ENCODE data around the gene PAFAH2. TPM values are rescaled to one million over a fixed set of nuclear protein-coding genes. Genes with fewer than 3 reads are reported as not detected.

PAFAH2 gene
- total RNA-seq, 1 experiment from 2014 or later, result 12.8 TPM

DNA sequence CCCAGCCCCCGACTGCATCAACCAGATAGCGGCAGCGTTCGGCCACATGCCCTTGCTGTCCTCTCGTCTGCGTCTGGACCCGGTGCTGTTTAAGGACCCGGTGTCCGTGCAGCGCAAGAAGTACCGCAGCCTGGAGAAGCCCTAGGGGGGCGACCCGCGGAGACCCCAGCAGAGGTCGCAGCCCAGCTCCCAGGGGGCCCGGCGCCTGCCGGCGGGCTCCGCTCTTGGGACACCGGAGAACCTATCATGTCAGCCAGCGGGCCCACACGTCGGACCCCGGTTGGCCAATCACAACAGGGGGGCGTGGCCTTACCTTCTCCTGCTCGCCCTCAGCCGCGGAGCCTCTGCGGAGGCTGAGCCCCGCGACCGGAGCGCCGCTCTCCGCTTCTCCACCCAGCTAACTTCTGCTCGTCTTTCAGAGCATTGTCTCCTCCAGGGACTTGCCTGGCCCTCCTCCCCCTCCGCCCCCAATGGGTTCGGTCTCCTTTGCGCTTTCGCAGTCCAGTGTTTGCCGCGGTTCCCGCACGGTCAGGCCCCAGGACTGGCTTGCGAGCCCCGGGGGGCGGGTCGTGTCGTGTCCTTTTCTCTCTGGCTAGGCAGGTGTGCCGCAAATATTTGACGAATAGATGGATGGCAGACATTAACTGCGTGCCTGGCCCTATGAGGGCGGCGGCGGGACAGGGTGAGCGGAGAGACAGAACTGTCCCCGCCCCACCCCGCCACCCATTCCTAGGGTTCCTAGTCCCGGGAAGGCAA, 37.5 kb upstream of the PAFAH2 start:
- H3K4me1 Mint-ChIP-seq (ENCODE audit: insufficient read depth, unreplicated experiment), result peaks cover 11% of the 10 kb centered on the region
- CTCF ChIA-PET, result interaction anchor here (0.8 to 6.5 kb wide), 16 partner anchors 8 to 382 kb away, joined by 3 to 55 read pairs (median 4); no protein-coding TSS in a partner anchor

DNA sequence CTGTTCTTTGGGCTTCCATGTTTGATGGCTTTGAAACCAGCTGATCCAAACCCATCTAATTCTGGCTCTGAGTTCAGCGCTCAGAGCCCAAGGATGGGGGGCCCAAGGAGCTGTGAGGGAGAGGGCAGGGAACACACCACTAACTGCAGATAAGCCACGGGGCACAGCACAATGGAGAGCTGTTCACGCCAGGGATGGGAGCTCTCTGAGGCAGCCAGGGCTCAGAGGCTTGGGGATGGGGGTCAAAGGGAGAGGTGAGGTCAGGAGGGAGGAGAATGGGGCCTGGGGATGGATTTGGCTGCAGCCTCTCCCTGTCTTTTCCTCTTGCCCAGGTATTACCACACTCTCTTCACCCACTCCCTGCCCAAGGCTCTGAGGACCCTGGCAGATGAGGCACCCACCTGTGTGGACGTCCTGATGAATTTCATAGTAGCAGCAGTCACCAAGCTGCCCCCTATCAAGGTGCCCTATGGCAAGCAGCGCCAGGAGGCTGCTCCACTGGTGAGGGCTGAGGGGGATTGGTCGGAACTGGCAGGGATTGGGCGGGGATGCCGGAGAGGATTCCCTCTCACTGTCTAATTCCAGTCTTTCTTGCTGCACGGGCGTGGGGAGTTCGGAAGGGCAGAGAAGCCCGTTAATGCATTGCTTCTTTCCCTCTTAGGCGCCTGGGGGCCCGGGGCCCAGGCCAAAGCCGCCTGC, 36.8 kb upstream of the PAFAH2 start:
- no peak for DNase-seq (ENCODE audit: unreplicated experiment)
- TF ChIP-seq, protein P1, sequence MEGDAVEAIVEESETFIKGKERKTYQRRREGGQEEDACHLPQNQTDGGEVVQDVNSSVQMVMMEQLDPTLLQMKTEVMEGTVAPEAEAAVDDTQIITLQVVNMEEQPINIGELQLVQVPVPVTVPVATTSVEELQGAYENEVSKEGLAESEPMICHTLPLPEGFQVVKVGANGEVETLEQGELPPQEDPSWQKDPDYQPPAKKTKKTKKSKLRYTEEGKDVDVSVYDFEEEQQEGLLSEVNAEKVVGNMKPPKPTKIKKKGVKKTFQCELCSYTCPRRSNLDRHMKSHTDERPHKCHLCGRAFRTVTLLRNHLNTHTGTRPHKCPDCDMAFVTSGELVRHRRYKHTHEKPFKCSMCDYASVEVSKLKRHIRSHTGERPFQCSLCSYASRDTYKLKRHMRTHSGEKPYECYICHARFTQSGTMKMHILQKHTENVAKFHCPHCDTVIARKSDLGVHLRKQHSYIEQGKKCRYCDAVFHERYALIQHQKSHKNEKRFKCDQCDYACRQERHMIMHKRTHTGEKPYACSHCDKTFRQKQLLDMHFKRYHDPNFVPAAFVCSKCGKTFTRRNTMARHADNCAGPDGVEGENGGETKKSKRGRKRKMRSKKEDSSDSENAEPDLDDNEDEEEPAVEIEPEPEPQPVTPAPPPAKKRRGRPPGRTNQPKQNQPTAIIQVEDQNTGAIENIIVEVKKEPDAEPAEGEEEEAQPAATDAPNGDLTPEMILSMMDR (IDR thresholded peaks at IDR 0.05; ENCODE audit: unreplicated experiment), result no peak
- BruUV-seq (replicated peaks), result no TSS peak
- ChIA-PET CTCF (interaction anchor here (0.6 to 6.5 kb wide), 15 partner anchors 9 to 323 kb away, joined by 3 to 55 read pairs (median 3); no protein-coding TSS in a partner anchor), POLR2A (interaction anchor here (0.6 to 1.8 kb wide), 8 partner anchors 15 to 243 kb away, joined by 3 to 8 read pairs (median 5); partner anchors contain the start of genes PAFAH2 and ZNF593)
- Mint-ChIP-seq H3K9me3 (ENCODE audit: unreplicated experiment) (no peaks in the 10 kb centered on the region), H3K4me3 (ENCODE audit: unreplicated experiment) (peak overlapping the region; percentile 94), H3K27me3 (ENCODE audit: insufficient read depth, unreplicated experiment) (no peaks in the 10 kb centered on the region), H3K27ac (ENCODE audit: low read depth, unreplicated experiment) (no peak overlapping the region), H3K4me1 (ENCODE audit: insufficient read depth, unreplicated experiment) (peaks cover 11% of the 10 kb centered on the region), H3K36me3 (ENCODE audit: insufficient read depth, unreplicated experiment) (no peaks in the 10 kb centered on the region)
- intact Hi-C loops (cut with micrococcal nuclease), result loop anchor here (5.0 kb wide), 2 partner anchors 283 to 358 kb away; partner anchors contain the start of gene CD52

More for the DNA sequence above, 37.5 kb upstream of the PAFAH2 start:
- H3K9me3 Mint-ChIP-seq (ENCODE audit: unreplicated experiment), result no peaks in the 10 kb centered on the region
- H3K27ac Mint-ChIP-seq (ENCODE audit: low read depth, unreplicated experiment), result peak overlapping the region; percentile 61
- TF ChIP-seq, protein P1 (IDR thresholded peaks at IDR 0.05; ENCODE audit: unreplicated experiment), result no peak
- H3K36me3 Mint-ChIP-seq (ENCODE audit: insufficient read depth, unreplicated experiment), result no peaks in the 10 kb centered on the region
- H3K4me3 Mint-ChIP-seq (ENCODE audit: unreplicated experiment), result peak overlapping the region; percentile 94
- peak; percentile 93 for DNase-seq (ENCODE audit: unreplicated experiment)
- H3K27me3 Mint-ChIP-seq (ENCODE audit: insufficient read depth, unreplicated experiment), result no peaks in the 10 kb centered on the region
- intact Hi-C loops (cut with micrococcal nuclease), result loop anchor here (5.0 kb wide), 2 partner anchors 282 to 357 kb away; partner anchors contain the start of gene CD52
- POLR2A ChIA-PET, result interaction anchor here (0.6 to 1.8 kb wide), 11 partner anchors 16 to 243 kb away, joined by 3 to 8 read pairs (median 5); partner anchors contain the start of gene PAFAH2
- BruUV-seq (replicated peaks), result no TSS peak

DNA sequence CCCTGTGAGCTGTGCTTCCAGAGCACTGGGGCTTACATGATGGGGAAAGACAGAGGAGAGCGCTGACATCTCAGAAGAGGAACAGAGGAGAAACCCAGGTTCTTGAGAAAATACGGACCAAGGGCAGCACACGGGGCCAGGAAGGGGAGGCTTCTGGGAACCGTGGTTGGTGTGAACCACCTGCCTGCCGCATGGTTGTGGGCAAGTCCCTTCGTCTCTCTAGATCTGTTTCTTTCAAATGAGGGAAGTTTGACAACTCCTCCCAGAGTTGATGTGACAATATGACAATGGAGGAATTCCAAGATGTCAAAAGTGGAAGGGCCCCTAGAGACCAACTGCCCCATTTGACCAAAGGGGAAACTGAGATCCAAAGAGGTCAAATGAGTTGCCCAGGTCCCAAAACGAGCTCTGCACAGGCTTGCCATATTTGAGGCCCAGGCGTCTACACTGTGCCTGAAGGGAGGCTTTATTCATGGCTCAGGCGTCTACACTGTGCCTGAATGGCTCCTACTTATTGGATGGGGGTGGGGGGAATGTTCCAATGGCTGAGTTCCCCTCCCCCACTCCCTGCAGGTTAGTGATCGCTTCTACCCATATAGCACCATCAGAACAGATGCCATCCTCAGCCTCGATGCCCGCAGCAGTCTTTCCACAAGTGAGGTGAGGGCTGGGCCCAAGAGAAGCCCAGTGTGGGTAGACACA, 34.9 kb upstream of the PAFAH2 start:
- Mint-ChIP-seq H3K4me3 (ENCODE audit: unreplicated experiment) (no peak overlapping the region), H3K4me1 (ENCODE audit: insufficient read depth, unreplicated experiment) (peaks cover 11% of the 10 kb centered on the region), H3K27me3 (ENCODE audit: insufficient read depth, unreplicated experiment) (no peaks in the 10 kb centered on the region), H3K36me3 (ENCODE audit: insufficient read depth, unreplicated experiment) (no peaks in the 10 kb centered on the region), H3K27ac (ENCODE audit: low read depth, unreplicated experiment) (no peak overlapping the region), H3K9me3 (ENCODE audit: unreplicated experiment) (no peaks in the 10 kb centered on the region)
- ChIA-PET POLR2A (no interaction called here), CTCF (interaction anchor here (0.7 to 1.3 kb wide), 3 partner anchors 8 to 201 kb away, joined by 3 read pairs; partner anchors contain the start of gene CEP85)
- intact Hi-C loops (cut with micrococcal nuclease), result no loop called here
- TF ChIP-seq, protein P1 (IDR thresholded peaks at IDR 0.05; ENCODE audit: unreplicated experiment), result no peak
- DNase-seq (ENCODE audit: unreplicated experiment), result no peak
- BruUV-seq (replicated peaks), result no TSS peak

All from MCF 10A (cell line).